Measurements from ENCODE around the gene LUZP2. TPM values are rescaled to one million over a fixed set of nuclear protein-coding genes. Genes with fewer than 3 reads are reported as not detected.

LUZP2 gene
- total RNA-seq, 1 experiment from 2014 or later = 0.11 TPM

DNA sequence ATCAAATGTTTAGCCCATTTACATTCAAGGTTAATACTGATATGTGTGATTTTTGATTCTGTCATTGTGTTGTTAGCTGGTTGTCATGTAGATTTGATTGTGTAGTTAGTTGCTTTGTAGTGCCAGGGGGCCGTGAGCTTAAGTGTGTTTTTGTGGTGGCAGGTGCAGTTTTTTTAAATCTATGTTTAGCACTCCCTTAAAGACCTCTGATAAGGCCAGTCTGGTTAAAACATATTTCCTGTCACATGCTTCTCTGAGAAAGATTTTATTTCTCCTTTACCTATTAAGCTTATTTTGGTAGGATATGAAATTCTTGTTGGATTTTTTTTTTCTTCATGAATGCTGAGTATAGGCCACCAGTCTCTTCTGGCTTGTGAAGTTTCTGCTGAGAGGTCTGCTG is 540.6 kb downstream of the LUZP2 start:
- no peak for DNase-seq
- no TSS peak for BruUV-seq (replicated peaks)
- Histone ChIP-seq H3K4me1 (ENCODE audit: insufficient read depth, low read length) (no peaks in the 10 kb centered on the region), H3K9me3 (ENCODE audit: low read length) (no peaks in the 10 kb centered on the region), H3K9me2 (replicated peaks; ENCODE audit: low read length) (no peaks in the 10 kb centered on the region), H3K27me3 (ENCODE audit: low read length) (no peaks in the 10 kb centered on the region), H3K36me3 (ENCODE audit: low read depth, low read length) (no peaks in the 10 kb centered on the region), H3K79me2 (ENCODE audit: low read length) (no peaks in the 10 kb centered on the region), H3K9ac (ENCODE audit: low read length) (no peak overlapping the region), H4K20me1 (ENCODE audit: low read length) (no peaks in the 10 kb centered on the region), H3K4me2 (ENCODE audit: low read length) (no peak overlapping the region), H3F3A (ENCODE audit: low read length, unreplicated experiment) (no peaks in the 10 kb centered on the region), H3K4me3 (ENCODE audit: low read length) (no peak overlapping the region), H2AFZ (ENCODE audit: low read length) (no peak overlapping the region), H3K27ac (ENCODE audit: low read length) (no peak overlapping the region)
- TF ChIP-seq EZH2phosphoT487 (IDR thresholded peaks at IDR 0.05; ENCODE audit: borderline replicate concordance, low read length) = no peak
- TF ChIP-seq EZH2 (IDR thresholded peaks at IDR 0.05; ENCODE audit: low read length, unreplicated experiment) = no peak
- TF ChIP-seq, protein P1, sequence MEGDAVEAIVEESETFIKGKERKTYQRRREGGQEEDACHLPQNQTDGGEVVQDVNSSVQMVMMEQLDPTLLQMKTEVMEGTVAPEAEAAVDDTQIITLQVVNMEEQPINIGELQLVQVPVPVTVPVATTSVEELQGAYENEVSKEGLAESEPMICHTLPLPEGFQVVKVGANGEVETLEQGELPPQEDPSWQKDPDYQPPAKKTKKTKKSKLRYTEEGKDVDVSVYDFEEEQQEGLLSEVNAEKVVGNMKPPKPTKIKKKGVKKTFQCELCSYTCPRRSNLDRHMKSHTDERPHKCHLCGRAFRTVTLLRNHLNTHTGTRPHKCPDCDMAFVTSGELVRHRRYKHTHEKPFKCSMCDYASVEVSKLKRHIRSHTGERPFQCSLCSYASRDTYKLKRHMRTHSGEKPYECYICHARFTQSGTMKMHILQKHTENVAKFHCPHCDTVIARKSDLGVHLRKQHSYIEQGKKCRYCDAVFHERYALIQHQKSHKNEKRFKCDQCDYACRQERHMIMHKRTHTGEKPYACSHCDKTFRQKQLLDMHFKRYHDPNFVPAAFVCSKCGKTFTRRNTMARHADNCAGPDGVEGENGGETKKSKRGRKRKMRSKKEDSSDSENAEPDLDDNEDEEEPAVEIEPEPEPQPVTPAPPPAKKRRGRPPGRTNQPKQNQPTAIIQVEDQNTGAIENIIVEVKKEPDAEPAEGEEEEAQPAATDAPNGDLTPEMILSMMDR (conservative IDR thresholded peaks at IDR 0.05; ENCODE audit: low read depth, low read length) = no peak
- intact Hi-C loops (cut with micrococcal nuclease) = no loop called here
- no peak for ATAC-seq
- CTCF ChIA-PET = no interaction called here
- POLR2A ChIA-PET (ENCODE audit: unreplicated experiment) = no interaction called here

DNA sequence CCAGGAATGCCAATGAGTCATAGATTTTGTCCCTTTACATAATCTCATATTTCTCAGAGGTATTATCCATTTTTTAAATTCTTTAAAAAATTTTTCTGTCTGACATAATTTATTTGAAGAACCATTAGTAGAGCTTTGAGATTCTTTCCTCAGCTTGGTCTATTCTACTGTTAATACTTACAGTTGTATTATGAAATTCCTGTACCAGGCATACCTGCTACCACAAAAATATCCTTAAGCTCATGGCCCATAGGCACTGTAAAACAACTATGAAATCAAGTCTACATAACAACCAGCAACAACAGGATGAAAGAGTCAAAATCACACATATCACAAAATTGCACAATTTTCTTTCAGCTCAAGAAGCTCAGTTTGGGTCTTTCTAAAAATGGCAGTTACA is 541.3 kb downstream of the LUZP2 start:
- no peak overlapping the region for H3K4me2 ChIP-seq (ENCODE audit: low read length)
- no peak overlapping the region for H3K9ac ChIP-seq (ENCODE audit: low read length)
- ATAC-seq (no peak), DNase-seq (no peak)
- H2AFZ ChIP-seq (ENCODE audit: low read length) = no peak overlapping the region
- POLR2A ChIA-PET (ENCODE audit: unreplicated experiment) = no interaction called here
- H4K20me1 ChIP-seq (ENCODE audit: low read length) = no peaks in the 10 kb centered on the region
- H3K4me1 ChIP-seq (ENCODE audit: insufficient read depth, low read length) = no peaks in the 10 kb centered on the region
- CTCF ChIA-PET = no interaction called here
- H3F3A ChIP-seq (ENCODE audit: low read length, unreplicated experiment) = no peaks in the 10 kb centered on the region
- no peaks in the 10 kb centered on the region for H3K36me3 ChIP-seq (ENCODE audit: low read depth, low read length)
- H3K79me2 ChIP-seq (ENCODE audit: low read length) = no peaks in the 10 kb centered on the region
- no peaks in the 10 kb centered on the region for H3K9me2 ChIP-seq (replicated peaks; ENCODE audit: low read length)
- H3K9me3 ChIP-seq (ENCODE audit: low read length) = no peaks in the 10 kb centered on the region
- BruUV-seq (replicated peaks) = no TSS peak
- intact Hi-C loops (cut with micrococcal nuclease) = no loop called here
- H3K4me3 ChIP-seq (ENCODE audit: low read length) = no peak overlapping the region
- no peak overlapping the region for H3K27ac ChIP-seq (ENCODE audit: low read length)
- no peaks in the 10 kb centered on the region for H3K27me3 ChIP-seq (ENCODE audit: low read length)
- TF ChIP-seq EZH2phosphoT487 (IDR thresholded peaks at IDR 0.05; ENCODE audit: borderline replicate concordance, low read length) (no peak), EZH2 (IDR thresholded peaks at IDR 0.05; ENCODE audit: low read length, unreplicated experiment) (no peak)
- TF ChIP-seq, protein P1 (conservative IDR thresholded peaks at IDR 0.05; ENCODE audit: low read depth, low read length) = no peak

DNA sequence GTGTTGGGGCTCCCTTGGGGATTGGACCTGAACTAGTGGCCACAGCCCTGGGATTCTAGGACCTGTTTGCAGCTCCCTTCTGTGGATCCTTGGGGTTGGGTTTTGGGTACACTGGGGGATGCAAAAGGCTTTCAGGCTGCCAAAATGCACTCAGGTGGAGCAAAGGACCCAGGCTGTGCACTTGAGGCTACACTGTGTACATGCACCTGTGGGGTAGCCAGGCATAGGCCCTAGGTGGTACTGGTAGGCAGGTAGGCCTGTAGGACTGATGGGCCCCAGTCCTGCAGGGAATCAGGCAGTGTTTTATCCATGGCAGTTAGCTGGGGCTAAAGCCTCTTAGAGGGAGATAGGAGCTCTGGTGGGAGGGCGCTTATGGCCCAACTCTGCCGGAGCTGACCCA is 542.3 kb downstream of the LUZP2 start:
- Histone ChIP-seq H3F3A (ENCODE audit: low read length, unreplicated experiment) (no peaks in the 10 kb centered on the region), H3K9ac (ENCODE audit: low read length) (no peak overlapping the region), H2AFZ (ENCODE audit: low read length) (no peak overlapping the region), H3K9me3 (ENCODE audit: low read length) (no peaks in the 10 kb centered on the region), H3K36me3 (ENCODE audit: low read depth, low read length) (no peaks in the 10 kb centered on the region), H3K4me2 (ENCODE audit: low read length) (no peak overlapping the region), H3K27me3 (ENCODE audit: low read length) (no peaks in the 10 kb centered on the region), H3K9me2 (replicated peaks; ENCODE audit: low read length) (no peaks in the 10 kb centered on the region), H3K4me1 (ENCODE audit: insufficient read depth, low read length) (no peaks in the 10 kb centered on the region), H3K27ac (ENCODE audit: low read length) (no peak overlapping the region), H4K20me1 (ENCODE audit: low read length) (no peaks in the 10 kb centered on the region), H3K4me3 (ENCODE audit: low read length) (no peak overlapping the region), H3K79me2 (ENCODE audit: low read length) (no peaks in the 10 kb centered on the region)
- DNase-seq (no peak), ATAC-seq (no peak)
- CTCF ChIA-PET = no interaction called here
- intact Hi-C loops (cut with micrococcal nuclease) = no loop called here
- POLR2A ChIA-PET (ENCODE audit: unreplicated experiment) = no interaction called here
- BruUV-seq (replicated peaks) = no TSS peak
- TF ChIP-seq, protein P1 (conservative IDR thresholded peaks at IDR 0.05; ENCODE audit: low read depth, low read length) = no peak
- TF ChIP-seq EZH2phosphoT487 (IDR thresholded peaks at IDR 0.05; ENCODE audit: borderline replicate concordance, low read length) = no peak
- TF ChIP-seq EZH2 (IDR thresholded peaks at IDR 0.05; ENCODE audit: low read length, unreplicated experiment) = no peak

Data from PC-3 (cell line).